Spleen (tissue), 7 donors: ENCODE results near the gene NACAD.

Experiments
- CTCF ChIP-seq, 11 experiments: fragments of 200-600 bp in 7 of 11; fragments of 450-650 bp in 4 of 11; sonication (generic) in 4 of 11; IDR thresholded peaks in 8 of 11; conservative IDR thresholded peaks in 3 of 11; 1 replicate in 7 of 11; 2 replicates in 4 of 11; pipeline versions ENCODE4 v1.4.0 to v1.8.0; 2016 to 2021; ENCODE audit warnings: antibody characterized with exemption in 11 of 11, inconsistent platforms in 4 of 11, mild to moderate bottlenecking in 1 of 11
- POLR2A ChIP-seq, 3 donors: fragments of 450-650 bp; IDR thresholded peaks; one replicate each; pipeline ENCODE4 v1.5.1; 2017; ENCODE audit warnings: antibody characterized with exemption in 3 of 3, mild to moderate bottlenecking in 1 of 3
- POLR2AphosphoS5 ChIP-seq, 3 donors: sonication (generic); formaldehyde crosslinking; IDR thresholded peaks; one replicate each; pipeline ENCODE4 v1.5.1; 2017; ENCODE audit warnings: antibody characterized with exemption in 3 of 3
- donor health status: DM: no; HTN: no; CAD: no; lungs with moderate emphysema.
- donor health status: DM: no; HTN: no; CAD: no.
- donor health status: DM: no; HTN: no; CAD: no.

- TF ChIP-seq CTCF (IDR thresholded peaks at IDR 0.05 in 8 of 11, conservative IDR thresholded peaks at IDR 0.05 in 3 of 11): no peak
- TF ChIP-seq POLR2A (IDR thresholded peaks at IDR 0.05): no peak
- TF ChIP-seq POLR2AphosphoS5 (IDR thresholded peaks at IDR 0.05): no peak
Observed at GRCh38 chr7:45080958-45081669, 7.7 kb downstream of the NACAD start.
